Measurements from ENCODE around the gene ECE2.
A peak's percentile ranks its signal among the peaks of the same experiment; 100 is the strongest.

ECE2 gene

GRCh38 chr3:184275961-184276910 lies at the start of gene ECE2:
TSS of gene ECE2 (plus strand) at chr3:184276022. CDS start at chr3:184276154, 132 bp downstream.
- DNase-seq = no peak

DNA sequence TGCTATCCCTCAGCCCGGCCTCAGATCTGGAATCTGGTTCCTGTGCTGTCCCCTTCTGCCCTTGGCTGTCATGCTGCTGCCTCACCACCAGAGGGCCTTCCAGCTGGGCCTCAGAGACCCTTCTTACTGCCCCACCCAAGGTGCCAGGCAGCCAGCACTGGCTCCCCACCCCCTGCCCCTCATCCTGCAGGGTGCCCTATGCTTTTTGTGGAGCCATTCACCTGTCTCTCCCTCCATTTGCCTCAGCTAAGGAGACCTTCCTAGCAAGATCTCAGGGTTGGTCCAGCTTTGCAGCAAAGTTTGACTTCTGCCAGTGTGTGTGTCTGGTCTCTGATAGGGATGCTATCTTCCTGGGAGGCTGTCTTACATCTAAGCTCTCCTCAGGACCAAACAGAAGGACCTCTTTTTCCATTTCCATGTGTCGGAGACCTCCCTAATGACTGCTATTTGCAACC lies 48.3 kb upstream of the ECE2 start:
- peak; percentile 41 for DNase-seq

DNA sequence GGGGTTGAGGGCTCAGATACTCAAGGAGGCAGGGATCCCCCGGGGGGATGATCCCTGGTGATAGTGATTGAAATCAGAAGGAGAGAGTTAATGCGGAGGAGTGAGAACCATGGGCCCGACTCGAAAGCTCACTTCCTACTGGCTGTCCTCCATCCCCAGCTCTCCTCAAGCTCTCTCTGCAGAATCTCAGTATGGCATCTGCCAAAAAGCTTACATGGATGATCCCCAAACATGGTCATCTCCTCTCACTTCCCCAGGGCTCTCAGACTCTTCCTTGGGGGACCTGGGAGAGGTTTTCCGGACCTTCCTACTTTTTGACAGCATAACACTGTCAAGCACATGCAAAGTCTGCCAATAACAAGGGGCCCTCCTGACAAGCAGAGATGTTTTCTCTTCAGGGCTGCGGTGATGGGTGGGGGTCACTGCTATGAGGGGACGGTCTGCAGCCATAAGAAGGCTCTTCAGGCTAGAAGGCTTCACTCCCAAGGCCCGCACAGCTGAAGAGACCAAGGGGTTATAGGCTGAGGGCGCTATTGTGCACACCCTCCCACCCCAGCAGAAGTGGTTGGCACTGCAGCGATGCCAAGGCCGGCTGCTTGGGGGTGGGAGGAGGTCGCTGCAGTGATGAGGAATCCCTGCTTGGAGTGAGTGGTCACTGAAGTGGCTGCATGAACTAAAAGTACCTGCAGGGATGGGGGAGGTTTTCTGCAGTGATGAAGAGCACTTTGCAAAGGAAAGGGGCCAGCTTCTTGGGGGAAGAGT lies 47.3 kb upstream of the ECE2 start:
- no peak for DNase-seq

DNA sequence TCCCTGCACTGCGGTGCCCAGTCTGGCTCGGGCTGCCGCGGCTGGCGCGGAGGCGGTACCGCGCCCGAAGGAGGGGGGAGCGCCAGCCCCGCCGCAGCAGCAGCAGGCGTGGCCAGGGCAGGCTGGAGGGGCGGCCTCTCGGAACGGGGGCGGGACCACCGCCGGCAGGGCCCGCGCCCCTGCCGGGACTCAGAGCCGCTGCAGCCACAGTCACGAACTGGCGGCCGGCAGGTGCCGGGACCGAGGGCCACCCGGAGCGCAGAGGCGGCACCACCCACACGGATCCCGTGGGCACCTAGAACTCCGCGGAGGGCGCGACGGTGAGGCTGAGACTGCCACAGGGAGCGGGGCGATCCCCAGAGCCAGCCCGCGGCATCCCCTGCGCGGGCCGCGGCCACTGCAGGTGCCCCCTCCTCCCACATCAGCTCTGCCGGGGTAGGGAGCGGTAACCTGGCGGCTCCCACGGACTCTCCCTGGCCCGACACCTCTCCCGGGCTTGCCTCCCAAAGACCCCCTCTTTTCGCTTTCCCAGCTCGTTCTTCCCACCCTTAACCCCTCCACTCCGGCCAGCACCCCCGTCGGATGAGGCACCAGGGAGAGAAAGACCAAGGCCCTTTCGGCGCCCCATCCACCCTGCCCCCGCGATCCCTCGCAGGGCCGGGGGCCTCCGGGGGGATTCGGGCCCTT lies 46.3 kb upstream of the ECE2 start, which contains the start of gene VWA5B2:
TSS of gene VWA5B2 (plus strand) at position 192 of the 687 bp plus-strand sequence. CDS start 944 bp downstream, outside the sequence.
- peak; percentile 60 for DNase-seq

DNA sequence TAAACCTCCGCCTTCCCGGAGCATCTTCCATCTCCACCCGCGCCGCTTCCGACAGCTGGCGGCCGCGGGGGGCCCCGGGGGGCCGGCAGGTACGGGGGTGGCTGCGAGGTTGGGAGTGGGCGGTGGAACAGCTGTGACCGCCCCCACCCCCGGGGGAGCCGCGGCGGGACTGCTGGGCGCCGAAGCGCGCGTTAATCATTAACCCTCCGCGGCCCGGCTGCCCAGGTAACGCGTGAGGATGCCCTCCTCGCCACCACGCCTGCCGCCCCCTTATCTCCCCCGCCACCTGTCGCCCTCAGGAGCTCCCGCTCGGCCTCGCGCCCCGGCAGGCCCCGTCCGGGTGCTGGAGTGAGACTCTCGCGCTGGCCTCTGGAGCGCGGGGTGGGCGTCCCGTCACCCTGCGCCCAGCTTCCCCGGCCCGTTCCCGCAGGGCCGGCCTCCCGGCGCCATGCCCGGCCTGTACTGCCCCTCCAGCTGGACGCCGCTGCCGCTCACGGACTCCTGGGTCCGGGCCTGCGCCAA lies 45.7 kb upstream of the ECE2 start:
- DNase-seq = no peak

- DNase-seq = no peak
Observed at GRCh38 chr3:184230603-184231528, 45.0 kb upstream of the ECE2 start.

DNA sequence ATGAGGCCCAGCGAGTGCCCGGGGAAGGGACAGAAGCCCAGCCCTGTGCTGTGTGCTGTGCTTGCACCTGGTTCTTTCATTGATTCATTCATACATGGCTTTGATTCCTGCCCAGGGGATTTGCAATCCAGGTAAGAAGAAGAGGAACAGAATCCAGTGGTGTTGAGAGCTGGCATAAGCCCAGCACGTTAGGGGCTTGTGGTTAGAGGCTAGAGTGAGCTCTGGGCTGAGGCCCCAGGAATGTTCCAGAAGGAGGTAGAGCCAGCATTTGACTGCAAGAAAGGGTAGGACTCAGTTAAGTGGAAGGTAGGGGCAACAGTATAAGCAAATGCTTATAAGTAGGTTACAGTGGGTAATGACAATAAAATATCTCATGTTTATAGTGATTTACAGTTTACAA lies 44.2 kb upstream of the ECE2 start:
- no peak for DNase-seq

GRCh38 chr3:184233127-184233843 lies 42.5 kb upstream of the ECE2 start:
- no peak for DNase-seq

DNA sequence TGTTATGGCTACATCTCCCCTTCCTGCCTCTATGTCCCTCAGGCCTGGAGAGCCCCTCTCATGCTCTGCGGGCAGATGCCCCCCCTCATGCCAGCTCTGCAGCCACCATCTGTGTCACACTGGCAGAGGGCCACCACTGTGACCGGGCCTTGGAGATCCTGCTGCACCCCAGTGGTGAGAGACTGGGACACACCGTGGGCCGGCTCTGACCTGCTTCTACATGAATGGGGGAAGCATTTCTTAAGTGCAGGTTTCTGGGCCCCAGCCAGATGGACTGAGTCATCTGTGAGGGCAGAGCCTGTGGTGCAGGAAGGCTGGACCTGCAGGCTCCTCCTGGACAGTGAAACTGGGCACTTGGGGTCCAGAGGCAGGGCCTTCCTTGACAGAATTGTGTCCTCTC lies 41.6 kb upstream of the ECE2 start:
- peak; percentile 88 for DNase-seq

DNA sequence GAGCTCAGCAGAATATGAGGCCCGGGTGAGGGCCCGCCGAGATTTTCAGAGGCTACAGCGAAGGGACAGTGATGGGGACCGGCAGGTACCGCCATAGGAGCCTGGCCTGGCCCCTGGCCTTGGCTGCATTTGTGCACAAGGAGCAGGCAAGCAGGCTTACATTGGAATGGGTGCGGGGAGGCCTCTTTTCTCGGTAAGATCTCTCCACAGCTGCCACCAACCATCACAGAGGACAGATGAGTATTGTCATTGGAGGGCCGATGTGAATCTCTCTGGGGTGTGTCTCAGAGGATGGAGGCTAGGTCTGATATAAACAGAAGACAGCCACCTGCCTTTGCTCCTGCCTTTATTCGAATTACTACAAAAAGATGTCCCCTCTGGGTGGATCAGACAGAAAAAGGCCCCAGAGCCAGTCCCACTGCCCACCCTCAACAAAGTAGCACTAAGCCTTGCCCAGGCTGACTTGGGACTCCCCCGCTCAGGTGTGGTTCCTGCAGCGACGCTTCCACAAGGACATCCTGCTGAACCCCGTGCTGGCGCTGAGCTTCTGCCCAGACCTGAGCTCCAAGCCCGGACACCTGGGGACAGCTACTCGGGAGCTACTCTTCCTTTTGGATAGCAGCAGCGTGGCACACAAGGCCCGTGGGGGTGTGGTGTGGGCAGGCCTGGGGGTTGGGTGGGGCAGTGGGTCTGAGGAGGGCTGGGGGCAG lies 41.0 kb upstream of the ECE2 start:
- no peak for DNase-seq

GRCh38 chr3:184235381-184236032 lies 40.3 kb upstream of the ECE2 start:
- DNase-seq = no peak

DNA sequence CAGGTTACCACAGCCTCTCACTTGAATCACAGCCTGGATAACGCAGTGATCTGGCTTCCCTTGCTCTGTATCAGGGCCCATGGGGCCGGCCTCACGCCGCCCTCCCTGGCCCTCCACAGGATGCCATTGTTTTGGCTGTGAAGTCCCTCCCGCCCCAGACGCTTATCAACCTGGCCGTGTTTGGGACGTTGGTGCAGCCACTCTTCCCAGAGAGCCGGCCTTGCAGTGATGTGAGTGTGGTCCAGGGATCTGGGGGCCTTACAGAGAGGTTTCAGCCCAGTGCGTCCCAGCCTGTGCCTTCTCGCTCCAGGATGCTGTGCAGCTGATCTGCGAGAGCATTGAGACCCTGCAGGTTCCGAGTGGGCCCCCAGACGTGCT lies 39.8 kb upstream of the ECE2 start:
- DNase-seq = no peak

- no peak for DNase-seq
Observed at GRCh38 chr3:184236636-184237035, 39.2 kb upstream of the ECE2 start.

DNA sequence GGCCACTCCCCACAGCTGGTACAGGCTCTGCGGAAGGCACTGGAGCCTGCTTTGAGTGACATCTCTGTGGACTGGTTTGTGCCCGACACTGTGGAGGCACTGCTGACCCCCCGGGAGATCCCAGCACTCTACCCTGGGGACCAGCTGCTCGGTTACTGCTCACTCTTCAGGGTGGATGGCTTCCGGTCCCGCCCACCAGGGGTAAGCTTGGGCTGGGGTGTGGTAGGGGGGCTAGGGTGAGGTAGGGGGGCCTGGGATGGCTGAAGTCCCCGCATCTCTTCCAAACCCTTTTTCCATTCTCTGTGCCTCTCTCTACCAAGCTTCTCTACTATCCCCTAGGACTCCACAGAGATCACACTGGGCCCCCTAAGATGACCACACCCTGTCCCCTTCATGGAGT lies 38.6 kb upstream of the ECE2 start:
- no peak for DNase-seq

- no peak for DNase-seq
Observed at GRCh38 chr3:184237807-184238206, 38.0 kb upstream of the ECE2 start.

GRCh38 chr3:184238246-184238818 lies 37.5 kb upstream of the ECE2 start:
- DNase-seq = no peak

DNA sequence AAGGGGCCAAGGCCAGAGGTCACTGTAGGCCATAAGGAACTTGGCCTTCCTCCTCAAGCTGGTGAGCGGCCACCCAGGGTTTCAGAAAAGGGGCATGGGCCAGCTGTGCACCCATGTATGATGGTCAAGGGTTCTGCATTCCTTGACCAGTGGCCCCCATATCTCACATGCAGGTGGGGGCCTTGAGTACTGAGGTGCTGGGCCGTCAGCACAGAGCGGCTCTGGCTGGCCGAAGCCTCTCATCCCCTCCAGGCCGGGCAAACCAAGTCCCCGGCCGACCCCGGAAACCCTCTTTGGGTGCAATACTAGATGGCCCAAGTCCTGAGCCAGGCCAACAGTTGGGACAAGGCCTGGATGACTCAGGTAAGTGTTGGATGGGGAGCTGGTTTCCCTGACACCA lies 36.6 kb upstream of the ECE2 start:
- DNase-seq = no peak

- no peak for DNase-seq
Observed at GRCh38 chr3:184239708-184240107, 36.1 kb upstream of the ECE2 start.

- DNase-seq = peak; percentile 28
Observed at GRCh38 chr3:184240384-184241140, 35.3 kb upstream of the ECE2 start.

Data from EL (cell line).